Hematopoietic multipotent progenitor cell (in vitro differentiated cells): ENCODE measurements around the gene SWI5. TPM values are rescaled to one million over a fixed set of nuclear protein-coding genes. Genes with fewer than 3 reads are reported as not detected.
"Not testable (repeated sequence)": the region's sequence is repeated elsewhere in the genome, so short reads cannot be mapped to it uniquely, and the experiment has no call there.

Source experiments
- DNase-seq, 3 donors: peaks; one replicate each; pipeline ENCODE4 v3.0.0-alpha.2; 2011 to 2015; ENCODE audit warnings: low read depth in 2 of 3, low spot score in 2 of 3
- total RNA-seq: library from RNA; depleted of rRNA; stranded (reverse); fragments of >200 nt; gene quantifications from one replicate; pipeline ENCODE4 v1.2.3, GENCODE V29; 2012

Gene SWI5
- total RNA-seq = 14.8 TPM

GRCh38 chr9:128276008-128276573, at the start of gene SWI5:
SWI5 (plus strand) TSS chr9:128276276.
- DNase-seq = peak; percentile 99 to 100 (median 100)

GRCh38 chr9:128226412-128226801, 49.7 kb upstream of the SWI5 start:
- DNase-seq = peak in 2 of 3 donors; percentile 22 to 61

GRCh38 chr9:128230897-128231296, 45.2 kb upstream of the SWI5 start:
- not testable (repeated sequence) for DNase-seq

GRCh38 chr9:128231638-128232527, 44.2 kb upstream of the SWI5 start:
- no peak for DNase-seq

- DNase-seq = no peak
Measured at GRCh38 chr9:128232528-128233428, 43.3 kb upstream of the SWI5 start.

- no peak for DNase-seq
Measured at GRCh38 chr9:128233817-128234406, 42.2 kb upstream of the SWI5 start.

- DNase-seq = no peak
Measured at GRCh38 chr9:128242124-128242523, 34.0 kb upstream of the SWI5 start.

- DNase-seq = no peak
Measured at GRCh38 chr9:128242828-128243214, 33.3 kb upstream of the SWI5 start.

GRCh38 chr9:128243215-128244018, 32.7 kb upstream of the SWI5 start:
- DNase-seq = no peak

GRCh38 chr9:128244091-128244836, 31.8 kb upstream of the SWI5 start:
- DNase-seq = no peak

GRCh38 chr9:128244837-128245231, 31.2 kb upstream of the SWI5 start:
- peak in 2 of 3 donors; percentile 77 to 86 for DNase-seq

GRCh38 chr9:128245421-128246151, 30.5 kb upstream of the SWI5 start:
- DNase-seq = peak in 2 of 3 donors; percentile 65 to 68

- no peak for DNase-seq
Measured at GRCh38 chr9:128246471-128246870, 29.6 kb upstream of the SWI5 start.

GRCh38 chr9:128247226-128247803, 28.8 kb upstream of the SWI5 start:
- no peak for DNase-seq

- DNase-seq = peak in 2 of 3 donors; percentile 39 to 40
Measured at GRCh38 chr9:128249558-128249907, 26.5 kb upstream of the SWI5 start.

GRCh38 chr9:128249908-128250838, 25.9 kb upstream of the SWI5 start:
- DNase-seq = peak; percentile 90 to 97 (median 92)
